ENCODE data around the gene FGG.

- TF ChIP-seq CTCF (conservative IDR thresholded peaks at IDR 0.05; ENCODE audit: low read length) (no peak), EZH2phosphoT487 (IDR thresholded peaks at IDR 0.05; ENCODE audit: borderline replicate concordance, low read depth, low read length) (no peak)
Measured at GRCh38 chr4:154569028-154569427, 43.4 kb downstream of the FGG start.

All from OCI-LY7 (cell line).